K562 (cell line): ENCODE data around the gene RGS6. TPM values are rescaled to one million over a fixed set of nuclear protein-coding genes. Genes with fewer than 3 reads are reported as not detected.

Source experiments
- ATAC-seq: fragments of 200-7000 bp; cut with Tn5 transposase; 3 replicates; pipeline ENCODE4 v1.9.1; 2020; ENCODE audit warnings: moderate library complexity
- BruUV-seq: library from RNA; stranded (reverse); fragments of 400-500 nt; replicated peaks from 2 replicates; lab custom pipeline; 2021; lab: Mats Ljungman, UMichigan
- CTCF ChIA-PET: fragments of 300-600 bp; formaldehyde crosslinking; extraction: SDS; loops from one replicate; lab custom pipeline; 2021; ENCODE audit warnings: low intra/inter-chr PET ratio; lab: Yijun Ruan, JAX
- POLR2A ChIA-PET: fragments of 300-600, 350-650 bp; sonication (Branson Sonifier 250); formaldehyde crosslinking; extraction: SDS; loops from one replicate; lab custom pipeline; 2021; ENCODE audit warnings: antibody characterized with exemption, inconsistent platforms; lab: Yijun Ruan, JAX
- DNase-seq, 4 experiments: peaks; one replicate each; pipeline versions ENCODE4 v3.0.0 to v3.0.0-alpha.2; 2011 to 2018; ENCODE audit warnings: low spot score in 3 of 4, mixed read lengths in 3 of 4; ENCODE audit errors: extremely low read depth in 1 of 4
- FAIRE-seq: peaks from 2 replicates; lab custom pipeline; 2011; peaks lifted over from hg19 to GRCh38; lab: Jason Lieb, UNC
- H2AFZ ChIP-seq: 2 replicates; pipeline ENCODE4 v1.6.0; 2011; ENCODE audit warnings: low read depth, low read length, control low read depth, inconsistent platforms
- H3K27ac ChIP-seq: fragments of 200-600 bp; 3 replicates; pipeline ENCODE4 v1.8.0; 2011; ENCODE audit warnings: low read depth, mild to moderate bottlenecking, control low read depth, inconsistent platforms, low read length, moderate library complexity, mixed read lengths; ENCODE audit errors: extremely low read depth
- H3K27me3 ChIP-seq, 2 experiments: fragments of 300-600 bp in 1 of 2; 2 replicates in 1 of 2; 3 replicates in 1 of 2; pipeline versions ENCODE4 v1.6.0 to v1.8.0; 2011; ENCODE audit warnings: inconsistent platforms in 2 of 2, low read length in 2 of 2, mild to moderate bottlenecking in 1 of 2, mixed read lengths in 1 of 2, moderate library complexity in 1 of 2; ENCODE audit not compliant: control insufficient read depth in 2 of 2, insufficient read depth in 2 of 2
- H3K36me3 ChIP-seq: fragments of 300-600 bp; 3 replicates; pipeline ENCODE4 v1.8.0; 2011; ENCODE audit warnings: mild to moderate bottlenecking, low read length, inconsistent platforms; ENCODE audit not compliant: control insufficient read depth, insufficient read depth
- H3K4me1 ChIP-seq, 2 experiments: fragments of 200-600 bp in 1 of 2; replicated peaks in 1 of 2; 2 replicates in 1 of 2; 3 replicates in 1 of 2; pipeline versions ENCODE4 v1.5.1 to v1.8.0; 2011; ENCODE audit warnings: inconsistent platforms in 2 of 2, low read length in 2 of 2, mild to moderate bottlenecking in 1 of 2, mixed read lengths in 1 of 2, moderate library complexity in 1 of 2; ENCODE audit not compliant: control insufficient read depth in 2 of 2, insufficient read depth in 2 of 2
- H3K4me2 ChIP-seq: 2 replicates; pipeline ENCODE4 v1.6.1; 2011; ENCODE audit warnings: low read length, control low read depth, inconsistent platforms, mixed read lengths; ENCODE audit not compliant: insufficient read depth
- H3K4me3 ChIP-seq: fragments of 200-600 bp; sonication (generic), shearing (Covaris generic); 2 replicates; pipeline ENCODE4 v1.5.1; 2016; ENCODE audit warnings: control low read depth, inconsistent platforms
- H3K79me2 ChIP-seq: fragments of 200-600 bp; 3 replicates; pipeline ENCODE4 v1.8.0; 2011; ENCODE audit warnings: low read length, inconsistent platforms; ENCODE audit not compliant: control insufficient read depth, insufficient read depth
- H3K9ac ChIP-seq, 2 experiments: 2 replicates each; pipeline versions ENCODE4 v1.6.0 to v1.6.1; 2011; ENCODE audit warnings: low read depth in 2 of 2, low read length in 2 of 2, control low read depth in 1 of 2, inconsistent platforms in 1 of 2, mild to moderate bottlenecking in 1 of 2, mixed read lengths in 1 of 2; ENCODE audit not compliant: insufficient read depth in 1 of 2
- H3K9me1 ChIP-seq: one replicate; pipeline ENCODE4 v1.6.0; 2011; ENCODE audit warnings: inconsistent platforms, mild to moderate bottlenecking, low read length, moderate library complexity; ENCODE audit not compliant: control insufficient read depth, insufficient read depth
- H3K9me3 ChIP-seq: replicated peaks from 2 replicates; pipeline ENCODE4 v1.5.1; 2011; ENCODE audit warnings: low read depth, low read length, inconsistent platforms; ENCODE audit not compliant: control insufficient read depth, insufficient read depth
- H4K20me1 ChIP-seq: replicated peaks from 2 replicates; pipeline ENCODE4 v1.6.1; 2011; ENCODE audit warnings: low read length, inconsistent platforms, mixed read lengths; ENCODE audit not compliant: control insufficient read depth, insufficient read depth
- ATF1 ChIP-seq, 2 experiments: fragments of 450-650 bp in 1 of 2; IDR thresholded peaks; 2 replicates each; pipeline ENCODE4 v1.6.1; 2016; ENCODE audit warnings: missing compliant biosample characterization in 1 of 2, missing genetic modification characterization in 1 of 2
- GTF2F1 ChIP-seq: IDR thresholded peaks from 2 replicates; pipeline ENCODE4 v1.6.1; 2011; ENCODE audit warnings: low read depth, low read length, improper control_type of control experiment
- HDAC2 ChIP-seq: fragments of 450-650 bp; IDR thresholded peaks from 2 replicates; pipeline ENCODE4 v1.6.1; 2016; ENCODE audit warnings: mild to moderate bottlenecking
- PCBP2 ChIP-seq: fragments of 200-400 bp; formaldehyde crosslinking; IDR thresholded peaks from 2 replicates; pipeline ENCODE4 v1.6.1; 2018; ENCODE audit warnings: low read length, low read depth, mild to moderate bottlenecking, moderate library complexity; ENCODE audit not compliant: poor library complexity, severe bottlenecking
- ZNF699 ChIP-seq: fragments of 250-450 bp; sonication (Bioruptor Pico); IDR thresholded peaks from 2 replicates; pipeline ENCODE4 v1.8.0; 2021; ENCODE audit warnings: mild to moderate bottlenecking, moderate library complexity; ENCODE audit not compliant: insufficient replicate concordance
- ZNF778 ChIP-seq: fragments of 450-650 bp; formaldehyde crosslinking; IDR thresholded peaks from 2 replicates; pipeline ENCODE4 v1.4.0; 2020; ENCODE audit warnings: mild to moderate bottlenecking, moderate library complexity
- WGBS: fragments of 100-300 bp; shearing (Covaris generic); methylation state at CpG from one replicate; pipeline ENCODE4 v1.1.6; 2016; ENCODE audit warnings: low coverage, mixed read lengths; ENCODE audit not compliant: insufficient coverage; ENCODE audit errors: missing lambda C conversion rate; 5-methylcytosine and 5-hydroxymethylcytosine counted together
- in situ Hi-C: fragments of 300-500 bp; cut with MboI; formaldehyde crosslinking; loops from 4 replicates; pipeline ENCODE4 v1.15.0; 2018; ENCODE audit warnings: inconsistent platforms, mixed read lengths
- intact Hi-C: fragments of 100-400 bp; cut with micrococcal nuclease; formaldehyde crosslinking; loops from 2 replicates; pipeline ENCODE4 v1.14.2; 2022
- polyA plus RNA-seq, 8 experiments: library from polyadenylated mRNA; depleted of rRNA in 4 of 8; stranded (reverse) in 5 of 8; unstranded in 3 of 8; fragments of >200 nt; fragmentation: Nextera tagmentation in 2 of 8; fragmentation: Illumina TruSeq in 1 of 8; extraction: Ambion mirVana in 2 of 8; extraction: Trizol in 1 of 8; gene quantifications; 2 replicates each; pipeline versions ENCODE4 v1.2.1 to v1.2.3, GENCODE V29; 2011 to 2014; ENCODE audit warnings: inconsistent platforms in 1 of 8, missing spikeins in 1 of 8
- total RNA-seq, 7 experiments: library from RNA; depleted of rRNA in 6 of 7; stranded (reverse); fragments of >200 nt in 6 of 7; fragmentation: Illumina TruSeq in 2 of 7; extraction: Trizol in 2 of 7; gene quantifications; 2 replicates each; pipeline versions ENCODE4 v1.2.1 to v1.2.3, GENCODE V29; 2011 to 2021; ENCODE audit warnings: low replicate concordance in 1 of 7
- TF ChIP-seq, protein P1 (sequence below): sonication (generic); formaldehyde crosslinking; IDR thresholded peaks from 2 replicates; pipeline ENCODE4 v1.8.0; 2022; ENCODE audit warnings: mild to moderate bottlenecking, low read depth, missing genetic modification reagents
- TF ChIP-seq, protein P2 (sequence below): IDR thresholded peaks from 3 replicates; pipeline ENCODE4 v1.6.1; 2011; ENCODE audit warnings: borderline replicate concordance, mild to moderate bottlenecking, moderate library complexity; ENCODE audit not compliant: insufficient read length; ENCODE audit errors: extremely low read depth
- TF ChIP-seq, protein P3 (sequence below): fragments of 450-650 bp; IDR thresholded peaks from 2 replicates; pipeline ENCODE4 v1.6.1; 2016; ENCODE audit warnings: low read depth

RGS6 gene
- total and polyA plus RNA-seq, 9 of the 15 experiments (the other 6 are each of a cell fraction or from before 2014, with no cell fraction given) = not detected

DNA sequence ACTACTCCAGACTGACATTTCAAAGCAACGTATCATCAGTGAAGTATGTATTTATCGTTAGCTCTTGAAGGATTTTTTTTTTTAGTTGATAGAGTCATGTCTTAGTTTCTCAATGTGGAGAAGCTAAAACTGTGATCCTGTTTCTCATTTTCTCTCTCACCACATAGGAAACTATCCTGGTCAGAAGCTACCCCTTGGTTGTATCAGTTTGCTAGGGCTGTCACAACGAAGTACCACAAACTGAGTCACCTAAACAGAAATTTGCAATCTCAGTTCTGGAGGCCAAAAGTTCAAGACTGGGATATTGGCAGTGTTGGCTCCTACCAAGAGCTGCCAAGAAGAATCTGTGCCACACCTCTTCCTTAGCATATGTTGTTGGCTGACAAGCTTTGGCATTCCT, 369.1 kb downstream of the RGS6 start (continued):
- TF ChIP-seq, protein P1, sequence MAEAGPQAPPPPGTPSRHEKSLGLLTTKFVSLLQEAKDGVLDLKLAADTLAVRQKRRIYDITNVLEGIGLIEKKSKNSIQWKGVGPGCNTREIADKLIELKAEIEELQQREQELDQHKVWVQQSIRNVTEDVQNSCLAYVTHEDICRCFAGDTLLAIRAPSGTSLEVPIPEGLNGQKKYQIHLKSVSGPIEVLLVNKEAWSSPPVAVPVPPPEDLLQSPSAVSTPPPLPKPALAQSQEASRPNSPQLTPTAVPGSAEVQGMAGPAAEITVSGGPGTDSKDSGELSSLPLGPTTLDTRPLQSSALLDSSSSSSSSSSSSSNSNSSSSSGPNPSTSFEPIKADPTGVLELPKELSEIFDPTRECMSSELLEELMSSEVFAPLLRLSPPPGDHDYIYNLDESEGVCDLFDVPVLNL = no peak
- TF ChIP-seq ATF1 (CRISPR knock-in tag; IDR thresholded peaks at IDR 0.05) (no peak), ATF1 (tag; IDR thresholded peaks at IDR 0.05) (no peak), GTF2F1 (no peak), ZNF699 (CRISPR knock-in tag) (no peak), PCBP2 (no peak)
- TF ChIP-seq, protein P2, sequence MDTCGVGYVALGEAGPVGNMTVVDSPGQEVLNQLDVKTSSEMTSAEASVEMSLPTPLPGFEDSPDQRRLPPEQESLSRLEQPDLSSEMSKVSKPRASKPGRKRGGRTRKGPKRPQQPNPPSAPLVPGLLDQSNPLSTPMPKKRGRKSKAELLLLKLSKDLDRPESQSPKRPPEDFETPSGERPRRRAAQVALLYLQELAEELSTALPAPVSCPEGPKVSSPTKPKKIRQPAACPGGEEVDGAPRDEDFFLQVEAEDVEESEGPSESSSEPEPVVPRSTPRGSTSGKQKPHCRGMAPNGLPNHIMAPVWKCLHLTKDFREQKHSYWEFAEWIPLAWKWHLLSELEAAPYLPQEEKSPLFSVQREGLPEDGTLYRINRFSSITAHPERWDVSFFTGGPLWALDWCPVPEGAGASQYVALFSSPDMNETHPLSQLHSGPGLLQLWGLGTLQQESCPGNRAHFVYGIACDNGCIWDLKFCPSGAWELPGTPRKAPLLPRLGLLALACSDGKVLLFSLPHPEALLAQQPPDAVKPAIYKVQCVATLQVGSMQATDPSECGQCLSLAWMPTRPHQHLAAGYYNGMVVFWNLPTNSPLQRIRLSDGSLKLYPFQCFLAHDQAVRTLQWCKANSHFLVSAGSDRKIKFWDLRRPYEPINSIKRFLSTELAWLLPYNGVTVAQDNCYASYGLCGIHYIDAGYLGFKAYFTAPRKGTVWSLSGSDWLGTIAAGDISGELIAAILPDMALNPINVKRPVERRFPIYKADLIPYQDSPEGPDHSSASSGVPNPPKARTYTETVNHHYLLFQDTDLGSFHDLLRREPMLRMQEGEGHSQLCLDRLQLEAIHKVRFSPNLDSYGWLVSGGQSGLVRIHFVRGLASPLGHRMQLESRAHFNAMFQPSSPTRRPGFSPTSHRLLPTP = no peak
- TF ChIP-seq, all 486 proteins: peak for 0

DNA sequence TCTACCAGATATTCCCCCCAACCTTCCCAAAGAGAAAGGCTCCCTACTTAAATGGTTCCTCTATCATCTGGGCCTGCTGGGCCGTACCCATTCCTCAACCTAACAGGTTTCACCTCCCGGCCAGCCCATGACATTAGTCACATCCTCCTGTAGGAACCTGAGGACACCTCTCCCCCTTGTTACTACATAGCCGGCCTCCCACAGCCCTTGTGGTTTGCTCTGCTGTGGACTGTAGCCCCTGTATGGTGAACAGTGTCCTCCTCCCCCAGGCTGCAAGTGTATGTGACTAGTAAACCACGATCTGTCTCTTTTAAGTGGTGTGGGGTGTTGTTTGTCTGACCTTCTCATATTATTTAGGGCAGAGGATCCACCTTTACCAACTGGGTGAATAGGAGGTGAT, 371.7 kb downstream of the RGS6 start:
- H4K20me1 ChIP-seq = no peaks in the 10 kb centered on the region
- DNase-seq (no peak), ATAC-seq (no peak), FAIRE-seq (no peak)
- H3K4me1 ChIP-seq = no peaks in the 10 kb centered on the region
- H3K9me3 ChIP-seq = no peaks in the 10 kb centered on the region
- intact Hi-C loops = no loop called here
- no peaks in the 10 kb centered on the region for H3K79me2 ChIP-seq
- no peak overlapping the region for H3K4me3 ChIP-seq
- ChIA-PET POLR2A (no interaction called here), CTCF (no interaction called here)
- in situ Hi-C loops = no loop called here
- no peaks in the 10 kb centered on the region for H3K9me1 ChIP-seq
- no peak overlapping the region for H3K27ac ChIP-seq
- H3K36me3 ChIP-seq = no peaks in the 10 kb centered on the region
- WGBS = 4% methylated on average over 3 of the region's 4 CpGs
- BruUV-seq = no TSS peak
- no peak overlapping the region for H3K4me2 ChIP-seq
- no peaks in the 10 kb centered on the region for H3K27me3 ChIP-seq
- H2AFZ ChIP-seq = no peak overlapping the region
- H3K9ac ChIP-seq = no peak overlapping the region
- TF ChIP-seq ZNF778 (CRISPR knock-in tag) (no peak), HDAC2 (no peak)
- TF ChIP-seq, protein P3, sequence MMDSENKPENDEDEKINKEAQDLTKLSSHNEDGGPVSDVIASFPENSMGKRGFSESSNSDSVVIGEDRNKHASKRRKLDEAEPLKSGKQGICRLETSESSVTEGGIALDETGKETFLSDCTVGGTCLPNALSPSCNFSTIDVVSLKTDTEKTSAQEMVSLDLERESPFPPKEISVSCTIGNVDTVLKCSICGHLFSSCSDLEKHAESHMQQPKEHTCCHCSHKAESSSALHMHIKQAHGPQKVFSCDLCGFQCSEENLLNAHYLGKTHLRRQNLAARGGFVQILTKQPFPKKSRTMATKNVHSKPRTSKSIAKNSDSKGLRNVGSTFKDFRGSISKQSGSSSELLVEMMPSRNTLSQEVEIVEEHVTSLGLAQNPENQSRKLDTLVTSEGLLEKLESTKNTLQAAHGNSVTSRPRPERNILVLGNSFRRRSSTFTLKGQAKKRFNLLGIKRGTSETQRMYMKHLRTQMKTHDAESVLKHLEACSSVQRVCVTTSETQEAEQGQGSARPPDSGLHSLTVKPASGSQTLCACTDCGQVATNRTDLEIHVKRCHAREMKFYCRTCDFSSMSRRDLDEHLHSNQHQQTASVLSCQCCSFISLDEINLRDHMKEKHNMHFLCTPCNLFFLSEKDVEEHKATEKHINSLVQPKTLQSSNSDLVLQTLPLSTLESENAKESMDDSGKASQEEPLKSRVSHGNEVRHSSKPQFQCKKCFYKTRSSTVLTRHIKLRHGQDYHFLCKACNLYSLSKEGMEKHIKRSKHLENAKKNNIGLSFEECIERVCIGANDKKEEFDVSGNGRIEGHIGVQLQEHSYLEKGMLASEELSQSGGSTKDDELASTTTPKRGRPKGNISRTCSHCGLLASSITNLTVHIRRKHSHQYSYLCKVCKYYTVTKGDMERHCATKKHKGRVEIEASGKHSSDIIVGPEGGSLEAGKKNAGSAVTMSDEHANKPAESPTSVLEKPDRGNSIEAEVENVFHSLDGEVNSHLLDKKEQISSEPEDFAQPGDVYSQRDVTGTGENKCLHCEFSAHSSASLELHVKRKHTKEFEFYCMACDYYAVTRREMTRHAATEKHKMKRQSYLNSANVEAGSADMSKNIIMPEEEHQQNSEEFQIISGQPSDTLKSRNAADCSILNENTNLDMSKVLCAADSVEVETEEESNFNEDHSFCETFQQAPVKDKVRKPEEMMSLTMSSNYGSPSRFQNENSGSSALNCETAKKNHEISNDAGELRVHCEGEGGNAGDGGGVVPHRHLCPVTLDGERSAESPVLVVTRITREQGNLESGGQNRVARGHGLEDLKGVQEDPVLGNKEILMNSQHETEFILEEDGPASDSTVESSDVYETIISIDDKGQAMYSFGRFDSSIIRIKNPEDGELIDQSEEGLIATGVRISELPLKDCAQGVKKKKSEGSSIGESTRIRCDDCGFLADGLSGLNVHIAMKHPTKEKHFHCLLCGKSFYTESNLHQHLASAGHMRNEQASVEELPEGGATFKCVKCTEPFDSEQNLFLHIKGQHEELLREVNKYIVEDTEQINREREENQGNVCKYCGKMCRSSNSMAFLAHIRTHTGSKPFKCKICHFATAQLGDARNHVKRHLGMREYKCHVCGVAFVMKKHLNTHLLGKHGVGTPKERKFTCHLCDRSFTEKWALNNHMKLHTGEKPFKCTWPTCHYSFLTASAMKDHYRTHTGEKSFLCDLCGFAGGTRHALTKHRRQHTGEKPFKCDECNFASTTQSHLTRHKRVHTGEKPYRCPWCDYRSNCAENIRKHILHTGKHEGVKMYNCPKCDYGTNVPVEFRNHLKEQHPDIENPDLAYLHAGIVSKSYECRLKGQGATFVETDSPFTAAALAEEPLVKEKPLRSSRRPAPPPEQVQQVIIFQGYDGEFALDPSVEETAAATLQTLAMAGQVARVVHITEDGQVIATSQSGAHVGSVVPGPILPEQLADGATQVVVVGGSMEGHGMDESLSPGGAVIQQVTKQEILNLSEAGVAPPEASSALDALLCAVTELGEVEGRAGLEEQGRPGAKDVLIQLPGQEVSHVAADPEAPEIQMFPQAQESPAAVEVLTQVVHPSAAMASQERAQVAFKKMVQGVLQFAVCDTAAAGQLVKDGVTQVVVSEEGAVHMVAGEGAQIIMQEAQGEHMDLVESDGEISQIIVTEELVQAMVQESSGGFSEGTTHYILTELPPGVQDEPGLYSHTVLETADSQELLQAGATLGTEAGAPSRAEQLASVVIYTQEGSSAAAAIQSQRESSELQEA = no peak
